Measurements from ENCODE around the gene CRLF1.

CRLF1 gene

DNA sequence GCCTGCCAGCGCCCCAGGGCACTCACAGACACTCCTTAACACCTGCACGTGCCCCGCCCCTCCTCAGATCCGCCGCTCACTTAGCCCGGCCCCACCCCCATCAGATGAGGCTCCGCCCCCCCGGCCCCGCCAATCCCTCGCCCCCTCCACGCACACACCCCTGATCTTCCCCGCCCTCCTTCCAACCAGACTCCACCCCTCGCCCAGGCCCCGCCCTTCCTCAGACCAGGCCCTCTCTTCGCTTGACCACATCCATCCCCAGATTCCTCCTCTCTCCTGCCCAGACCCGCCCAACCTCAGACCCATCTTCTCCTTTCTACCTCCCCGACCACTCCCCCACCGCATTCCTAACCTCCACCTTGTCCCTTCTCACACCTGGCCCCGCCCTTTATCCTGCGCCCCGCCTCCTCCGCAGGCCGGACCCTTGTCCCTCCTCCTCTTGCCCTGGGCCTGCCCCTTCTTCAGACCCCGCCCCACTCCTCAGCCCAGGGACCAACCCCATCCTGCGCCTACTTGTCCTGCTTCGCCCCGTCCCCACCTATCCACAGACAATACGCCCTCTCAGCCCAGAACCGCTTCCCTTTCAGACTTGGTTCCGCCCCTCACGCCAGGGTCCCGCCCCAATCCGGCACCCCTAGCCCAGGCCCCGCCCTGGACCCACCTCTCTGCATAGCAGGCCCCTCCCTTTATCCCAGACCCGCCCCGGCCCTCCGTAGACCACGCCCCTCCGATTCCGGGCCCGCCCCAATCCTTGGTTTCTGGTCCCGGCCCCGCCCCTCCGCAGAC, 29.8 kb upstream of the CRLF1 start:
- peak; percentile 94 for DNase-seq (ENCODE audit: low spot score)

DNA sequence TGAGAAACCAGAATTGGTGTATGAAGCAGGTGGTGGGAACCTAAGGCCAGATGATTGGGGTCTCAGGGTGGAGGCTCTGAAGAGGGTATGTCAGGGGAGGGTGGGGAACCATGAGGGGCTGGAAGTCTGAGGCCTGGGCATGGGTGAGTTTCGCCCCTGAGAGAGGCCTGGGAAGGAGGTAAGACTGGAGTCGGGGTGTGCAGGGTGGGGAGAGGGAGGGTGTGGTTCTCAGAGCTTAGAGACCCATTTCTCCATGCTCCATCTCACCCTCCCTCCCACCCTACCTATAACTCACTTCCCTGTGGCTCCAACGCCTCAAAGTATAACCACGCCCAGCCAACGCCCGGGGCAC, 29.2 kb upstream of the CRLF1 start:
- DNase-seq (ENCODE audit: low spot score): no peak

DNA sequence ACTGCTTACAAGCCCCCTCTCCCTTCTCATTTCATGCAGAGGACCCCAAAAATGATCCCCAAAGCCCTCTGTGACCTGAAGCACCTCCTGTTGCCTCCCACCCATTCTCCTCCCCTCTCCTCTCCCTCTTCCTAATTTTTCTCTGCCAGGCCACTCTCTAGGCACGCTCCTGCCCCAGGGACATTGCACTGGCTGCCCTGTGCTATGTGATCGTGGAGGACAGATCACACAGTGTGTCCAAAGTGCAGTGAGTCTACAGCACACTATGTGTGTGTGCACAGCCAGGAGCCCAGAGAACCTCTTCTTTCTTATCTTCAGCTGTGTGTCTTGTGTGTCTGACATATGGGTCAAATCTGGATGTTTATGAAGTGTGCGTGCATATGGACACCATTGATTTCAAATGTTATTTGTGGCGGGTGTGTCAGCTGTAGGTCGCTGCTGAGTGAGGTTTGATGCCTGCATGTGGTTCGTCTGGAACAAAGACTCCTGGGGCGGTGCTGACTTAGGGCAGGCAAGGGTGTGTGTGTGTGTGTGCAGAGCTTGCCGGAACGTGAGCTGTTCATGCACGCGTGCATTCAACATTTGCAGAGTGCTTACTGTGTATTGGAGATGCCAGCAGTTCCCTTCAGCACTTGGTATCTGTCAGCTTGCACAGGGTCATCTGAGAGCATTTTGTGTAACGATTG, 28.2 kb upstream of the CRLF1 start:
- no peak for DNase-seq (ENCODE audit: low spot score)

DNA sequence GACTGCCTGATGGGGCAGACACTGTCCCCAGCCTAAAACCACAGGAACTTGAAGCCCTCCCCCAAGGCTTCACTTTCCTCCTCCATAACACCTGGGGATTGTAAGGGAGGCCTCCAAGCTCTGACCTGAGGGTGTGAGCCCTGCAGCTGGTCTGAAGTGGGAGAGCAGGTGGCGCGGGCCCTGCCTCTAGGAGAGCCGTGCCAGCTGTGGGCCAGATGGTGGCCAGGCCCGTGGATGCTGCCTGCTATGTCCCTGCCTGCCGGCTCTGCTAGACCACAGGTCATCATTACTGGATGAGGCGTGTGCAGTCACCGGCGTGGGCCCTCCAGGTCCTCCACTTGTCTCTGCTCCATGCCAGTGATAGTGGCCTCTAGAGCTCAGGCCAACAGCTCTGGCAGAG, 26.7 kb upstream of the CRLF1 start:
- no peak for DNase-seq (ENCODE audit: low spot score)

DNA sequence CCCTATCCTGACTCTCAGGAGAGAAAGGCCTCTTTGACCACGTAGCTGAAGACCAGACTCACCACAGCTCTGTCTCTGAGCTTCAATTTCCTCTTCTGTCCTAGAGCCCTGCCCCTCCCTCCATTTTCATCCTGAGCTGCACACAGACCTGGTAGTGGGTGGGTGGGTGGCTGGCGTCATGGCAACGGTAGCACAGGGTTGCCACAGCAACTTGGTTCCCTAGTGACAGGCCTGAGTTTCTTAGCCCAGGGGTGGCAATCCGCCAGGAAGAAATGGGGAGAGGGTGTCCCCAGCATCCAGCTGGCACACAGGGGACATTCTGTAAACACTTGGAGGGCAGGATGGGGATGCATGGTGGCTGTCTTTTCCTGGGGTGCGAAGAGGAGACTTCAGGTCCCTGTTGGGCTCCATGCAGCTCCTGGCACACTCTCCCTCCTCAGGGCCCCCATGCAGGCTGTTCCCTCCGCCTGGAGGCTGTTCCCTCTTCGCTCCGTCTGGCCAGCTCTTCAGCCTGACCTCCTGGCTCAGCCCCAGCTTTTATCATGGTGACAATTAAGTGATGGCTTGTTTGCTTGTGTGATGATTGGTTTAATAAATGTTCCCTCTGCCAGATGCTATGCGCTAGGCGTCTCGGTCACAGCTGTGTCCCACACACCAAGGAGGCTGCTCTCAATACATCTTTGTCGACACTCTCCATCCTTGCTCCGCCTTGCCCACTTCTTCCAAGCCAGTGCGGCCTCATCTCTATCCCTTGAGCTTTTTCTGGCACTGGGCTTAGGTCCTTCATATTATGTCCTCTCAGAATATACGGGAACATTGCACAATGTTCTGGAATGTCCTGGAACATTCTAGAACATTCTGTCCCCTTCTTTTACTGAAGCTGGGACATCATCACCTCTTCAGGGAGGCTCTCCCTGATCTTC, 22.8 kb upstream of the CRLF1 start:
- DNase-seq (ENCODE audit: low spot score): no peak

DNA sequence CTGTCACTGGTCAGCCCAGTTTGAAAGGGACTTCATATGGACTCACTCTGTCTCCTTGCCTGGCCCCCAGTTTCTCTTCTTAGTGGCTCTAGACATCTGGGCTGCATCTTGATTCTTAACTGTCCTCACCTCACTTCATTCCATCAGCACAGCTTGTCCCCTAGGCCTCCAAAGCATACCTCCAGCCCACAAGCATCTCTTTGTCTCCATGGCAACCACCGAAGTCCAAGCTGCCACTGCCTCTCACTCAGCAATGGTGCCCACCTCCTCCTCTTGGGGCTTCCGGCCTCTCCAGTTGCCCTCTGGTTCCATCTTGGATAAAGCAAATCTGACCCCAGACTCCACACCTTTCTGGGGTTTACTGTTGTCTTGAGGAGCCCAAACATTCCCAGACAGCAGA, 20.3 kb upstream of the CRLF1 start:
- DNase-seq (ENCODE audit: low spot score): no peak

DNA sequence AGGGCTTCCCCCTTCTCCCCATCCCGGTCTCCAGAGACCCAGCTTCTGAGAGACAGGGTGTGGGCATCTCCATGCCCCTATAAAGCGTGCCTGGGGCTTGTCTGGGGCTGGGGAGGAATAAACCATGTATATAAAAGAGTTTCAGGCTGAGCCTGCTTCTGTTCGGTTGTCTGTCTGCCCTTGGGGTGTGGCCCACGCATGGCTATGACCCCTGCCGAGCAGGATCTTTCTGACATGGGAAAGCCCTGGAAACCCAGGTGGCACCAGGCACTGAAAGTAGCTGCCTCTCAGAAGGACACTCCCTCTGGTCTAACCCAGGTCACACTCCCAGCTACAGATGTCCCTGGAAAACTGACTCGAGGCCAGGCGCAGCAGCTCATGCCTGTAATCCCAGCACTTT, 14.3 kb upstream of the CRLF1 start:
- DNase-seq (ENCODE audit: low spot score): no peak

DNA sequence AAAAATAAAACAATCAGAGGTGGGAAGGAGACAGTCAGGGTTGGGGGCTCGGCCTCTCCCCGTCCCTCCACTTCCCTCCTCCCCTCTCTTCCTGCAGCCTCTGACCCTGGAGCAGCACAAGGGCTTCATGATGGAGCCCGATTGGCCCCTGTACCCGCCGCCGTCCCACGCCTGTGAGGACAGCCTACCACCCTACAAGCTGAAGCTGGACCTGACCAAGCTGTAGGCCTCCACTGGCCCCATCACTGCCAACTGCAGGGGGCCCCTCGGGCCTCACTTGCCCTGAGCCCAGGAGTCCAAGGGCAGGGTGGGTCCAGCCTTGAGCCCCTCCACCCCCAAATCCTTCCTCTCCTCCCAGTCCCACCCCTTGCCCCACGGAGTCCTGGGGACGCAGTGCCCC, 13.7 kb upstream of the CRLF1 start:
- no peak for DNase-seq (ENCODE audit: low spot score)

DNA sequence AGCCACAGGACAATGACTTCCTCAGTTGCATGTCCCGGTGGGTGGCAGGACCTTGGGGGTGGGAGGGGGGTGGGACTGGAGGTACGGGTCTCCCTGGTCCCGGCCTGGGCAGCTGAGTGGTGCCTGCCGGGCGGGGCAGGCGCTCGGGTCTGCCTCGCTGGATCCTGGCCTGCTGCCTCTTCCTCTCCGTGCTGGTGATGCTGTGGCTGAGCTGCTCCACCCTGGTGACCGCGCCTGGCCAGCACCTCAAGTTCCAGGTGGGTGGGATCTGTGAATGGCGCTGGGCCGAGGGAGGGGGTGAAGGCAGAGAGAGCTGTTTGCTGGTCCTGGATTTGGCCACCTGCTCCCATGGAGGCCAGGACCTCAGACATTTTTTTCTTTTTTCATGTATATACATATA, 11.6 kb upstream of the CRLF1 start:
- no peak for DNase-seq (ENCODE audit: low spot score)

DNA sequence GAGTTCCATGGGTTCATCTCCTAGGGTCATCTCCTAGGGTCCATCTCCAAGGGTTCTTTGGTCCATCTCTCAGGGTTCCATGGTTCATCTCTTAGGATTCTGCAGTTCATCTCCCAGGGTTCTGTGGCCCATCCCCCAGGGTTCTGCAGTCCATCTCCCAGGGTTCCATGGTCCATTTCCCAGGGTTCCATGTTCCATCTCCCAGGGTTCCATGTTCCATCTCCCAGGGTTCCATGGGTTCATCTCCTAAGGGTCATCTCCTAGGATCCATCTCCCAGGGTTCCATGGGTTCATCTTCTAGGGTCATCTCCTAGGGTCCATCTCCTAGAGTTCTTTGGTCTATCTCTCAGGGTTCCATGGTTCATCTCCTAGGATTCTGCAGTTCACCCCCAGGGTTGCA, 11.0 kb upstream of the CRLF1 start:
- no peak for DNase-seq (ENCODE audit: low spot score)

DNA sequence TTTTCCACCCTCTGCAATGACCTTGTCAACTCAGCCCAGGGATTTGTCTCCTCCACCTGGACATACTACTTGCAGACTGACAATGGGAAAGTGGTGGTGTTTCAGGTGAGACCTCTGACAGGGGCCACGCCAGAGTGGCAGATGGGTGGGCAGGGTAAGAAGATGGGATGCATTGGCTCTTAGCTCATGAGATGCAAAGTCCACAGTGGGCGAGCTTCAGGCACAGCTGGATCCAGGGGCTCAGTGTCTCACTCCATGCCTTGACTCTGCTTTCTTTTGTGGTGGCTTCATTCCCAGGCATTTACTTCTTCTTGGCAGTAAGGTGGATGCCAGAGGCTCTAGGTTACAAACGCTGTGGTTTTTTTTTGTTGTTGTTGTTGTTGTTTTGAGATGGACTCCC, 9.4 kb upstream of the CRLF1 start:
- DNase-seq (ENCODE audit: low spot score): no peak

DNA sequence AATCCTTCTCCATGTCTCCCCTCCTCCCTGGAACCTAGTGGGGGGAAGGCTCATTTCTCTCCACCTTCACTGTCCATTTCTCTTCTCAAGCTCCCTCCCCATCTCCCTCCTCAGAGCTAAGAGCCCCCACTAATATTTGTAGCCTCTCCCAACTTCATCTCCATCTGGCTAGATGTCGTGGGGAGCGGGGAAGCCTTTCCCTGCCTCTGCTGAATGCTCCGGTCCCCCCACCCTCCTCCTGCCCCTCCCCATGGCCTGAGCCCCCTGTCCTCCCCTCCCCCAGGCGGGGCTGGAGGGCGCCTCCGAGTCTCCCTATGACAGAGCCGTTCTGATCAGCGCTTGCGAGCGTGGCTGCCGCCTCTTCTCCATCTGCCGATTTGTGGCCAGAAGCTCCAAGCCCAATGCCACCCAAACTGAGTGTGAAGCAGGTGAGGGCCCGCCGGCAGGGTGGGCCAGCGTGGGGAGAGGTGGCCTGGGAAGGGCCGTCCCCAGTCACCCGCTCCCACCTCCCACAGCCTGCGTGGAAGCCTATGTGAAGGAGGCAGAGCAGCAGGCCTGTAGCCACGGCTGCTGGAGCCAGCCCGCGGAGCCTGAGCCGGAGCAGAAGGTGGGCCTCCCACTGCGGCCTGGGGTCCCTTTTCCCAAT, 7.1 kb upstream of the CRLF1 start:
- DNase-seq (ENCODE audit: low spot score): no peak

DNA sequence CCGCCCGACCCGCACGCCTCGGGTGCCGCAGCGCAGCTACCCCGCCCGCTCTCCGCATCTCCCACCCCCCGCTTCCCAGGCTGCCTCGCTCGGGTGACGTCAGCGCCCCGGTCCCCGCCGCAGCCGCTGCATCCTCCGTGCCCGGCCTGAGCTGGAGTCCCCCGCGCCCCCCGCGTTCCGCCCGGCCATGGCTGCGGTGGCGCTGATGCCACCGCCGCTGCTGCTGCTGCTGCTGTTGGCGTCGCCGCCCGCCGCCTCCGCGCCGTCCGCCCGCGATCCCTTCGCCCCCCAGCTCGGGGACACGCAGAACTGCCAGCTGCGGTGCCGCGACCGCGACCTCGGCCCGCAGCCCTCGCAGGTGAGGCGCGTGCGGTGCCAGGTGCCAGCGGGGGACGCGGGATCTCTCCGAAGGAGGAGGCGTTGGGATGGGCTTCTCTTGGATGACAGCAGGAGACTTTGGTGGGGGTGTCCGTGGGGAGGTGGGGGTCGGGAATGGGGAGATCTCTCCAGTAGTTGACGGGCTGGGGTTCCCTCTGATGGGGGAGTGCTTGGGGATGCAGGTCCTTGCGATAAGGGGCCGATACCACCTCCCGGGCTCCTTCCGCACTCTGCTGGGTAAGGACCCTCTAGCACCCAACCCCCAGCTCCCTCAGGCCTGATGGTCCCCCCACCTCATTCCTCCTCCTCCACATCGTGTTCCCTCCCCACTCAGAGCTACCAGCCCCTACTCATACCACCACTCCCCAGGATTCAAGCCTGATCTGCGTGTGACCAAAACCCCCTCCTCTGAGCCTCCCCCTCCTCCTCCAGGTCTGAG, 6.4 kb upstream of the CRLF1 start, which contains the start of gene TMEM59L:
Gene TMEM59L, plus strand, starts transcription at position 99 of the 817 bp plus-strand sequence. Its CDS starts 89 bp downstream, at position 188.
- no peak for DNase-seq (ENCODE audit: low spot score)

DNA sequence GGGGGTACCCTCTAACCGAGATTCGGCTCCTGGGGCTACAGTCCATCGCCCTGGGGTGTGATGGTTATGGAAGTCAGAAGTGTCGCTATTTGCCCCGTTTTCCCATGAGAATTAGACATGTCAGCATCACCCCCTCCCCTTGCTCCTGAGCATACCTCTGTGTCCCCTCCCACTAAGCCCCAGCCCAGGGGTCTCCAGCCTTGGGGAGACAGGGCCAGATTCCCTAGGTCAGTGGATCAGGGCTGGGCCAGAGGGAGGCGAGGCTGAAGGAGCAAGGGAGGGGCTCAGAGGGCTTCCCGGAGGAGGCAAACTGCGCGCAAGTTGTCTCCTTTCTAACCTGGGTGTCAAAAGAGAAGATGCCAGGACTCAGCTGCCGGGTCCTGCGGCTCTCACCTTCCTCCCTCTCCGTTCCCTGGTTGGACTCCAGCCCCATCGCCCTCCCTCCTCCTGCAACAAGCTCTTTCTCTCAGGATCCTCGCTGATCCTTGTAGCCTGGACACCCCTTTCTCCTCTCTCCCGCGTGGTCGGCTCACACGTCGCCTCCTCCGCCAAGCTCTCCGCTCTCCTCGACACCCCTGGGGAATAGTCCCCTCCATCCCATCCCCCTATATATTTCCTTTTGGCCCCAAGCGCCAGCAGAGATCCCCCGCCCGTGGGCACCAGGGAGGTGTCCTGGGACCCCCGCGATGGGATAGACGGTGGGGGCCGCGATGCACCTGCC, 5.6 kb upstream of the CRLF1 start:
- no peak for DNase-seq (ENCODE audit: low spot score)

DNA sequence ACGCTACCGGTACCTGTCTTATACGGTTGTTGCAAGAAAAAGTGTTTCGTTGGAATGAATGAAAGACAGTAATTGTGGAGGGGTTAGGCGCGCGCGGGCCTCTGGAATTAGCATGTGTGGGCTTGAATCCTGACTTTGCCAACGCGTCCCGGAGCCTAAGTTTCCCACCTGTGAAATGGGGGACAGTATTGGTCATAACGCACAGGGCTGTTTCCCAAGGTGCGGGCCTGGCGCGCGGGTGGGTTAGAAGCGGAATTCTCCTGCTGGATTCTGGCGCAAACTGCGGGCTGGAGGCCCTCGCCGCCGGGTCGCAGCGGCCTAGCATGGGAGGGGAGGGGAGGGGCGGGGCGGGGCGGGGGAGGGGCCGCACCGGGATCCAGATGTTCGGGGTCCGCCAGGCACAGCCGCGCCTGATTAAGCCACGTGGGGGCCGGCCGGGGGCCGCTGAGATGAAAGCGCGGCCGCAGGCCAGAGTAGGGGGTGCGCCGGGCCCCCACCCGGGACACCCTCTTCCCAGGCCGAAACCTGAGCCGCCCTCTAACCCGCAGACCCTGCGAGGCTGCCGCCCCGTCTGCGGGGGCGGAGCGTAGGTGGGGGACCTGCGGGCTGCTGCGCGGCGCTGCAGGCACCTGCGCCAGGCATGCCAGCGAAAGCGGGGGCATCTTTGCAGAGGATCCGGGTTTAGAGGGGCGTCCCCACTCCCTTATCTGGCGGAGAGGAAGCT, 4.9 kb upstream of the CRLF1 start:
- DNase-seq (ENCODE audit: low spot score): no peak

DNA sequence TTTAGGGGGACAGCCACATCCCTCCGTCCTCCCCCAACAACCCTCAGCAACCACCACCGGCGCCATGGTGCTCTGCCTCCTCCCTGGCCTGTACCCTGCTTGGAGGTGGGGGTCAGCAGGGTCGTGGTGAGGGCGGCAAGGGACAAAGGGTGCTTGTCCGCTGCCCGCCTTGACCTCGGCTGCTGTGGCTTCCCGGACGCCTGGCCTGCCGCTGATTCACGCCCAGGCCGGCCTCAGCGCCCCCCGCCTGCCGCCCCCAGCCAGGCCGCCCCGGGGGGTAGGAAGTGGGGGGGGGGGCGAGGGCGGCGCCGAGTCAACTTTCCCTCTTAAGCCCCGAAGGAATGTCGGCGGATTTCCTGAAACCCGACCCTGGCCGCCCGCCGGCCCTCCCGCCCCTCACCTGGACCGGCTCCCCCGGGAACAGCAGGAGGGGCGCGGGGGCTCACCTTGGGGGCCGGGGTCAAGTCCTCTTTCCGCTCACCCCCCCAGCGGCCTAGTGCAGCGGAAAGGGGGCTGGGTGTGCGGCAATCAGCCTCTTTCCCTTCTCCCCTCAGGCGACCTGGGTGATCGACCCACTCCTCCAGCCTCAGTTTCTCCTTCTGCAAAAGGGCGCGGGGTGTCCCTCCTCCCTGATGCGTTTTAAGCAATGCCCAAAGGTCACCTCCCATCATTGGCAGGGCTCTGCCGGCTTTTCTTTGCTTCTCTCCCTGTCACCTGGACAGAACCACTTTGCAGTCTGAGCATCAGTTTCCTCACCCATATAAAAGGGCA, 4.1 kb upstream of the CRLF1 start:
- DNase-seq (ENCODE audit: low spot score): no peak

DNA sequence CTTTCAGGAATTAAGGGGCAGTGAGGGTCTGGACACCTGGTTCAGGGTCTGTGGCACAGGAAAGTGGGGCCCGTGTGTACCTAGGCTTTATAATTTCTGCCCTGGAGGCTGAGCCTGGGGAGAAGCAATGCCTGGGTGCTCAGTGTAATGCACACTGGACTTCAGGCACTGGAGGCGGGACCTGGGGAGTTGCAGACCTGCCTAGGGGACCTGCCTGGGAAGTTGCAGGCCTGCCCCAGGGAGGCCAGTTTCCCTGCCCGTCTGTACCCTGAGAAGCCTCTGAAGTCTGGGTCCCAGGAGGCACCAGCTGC, 3.6 kb upstream of the CRLF1 start:
- DNase-seq (ENCODE audit: low spot score): no peak

DNA sequence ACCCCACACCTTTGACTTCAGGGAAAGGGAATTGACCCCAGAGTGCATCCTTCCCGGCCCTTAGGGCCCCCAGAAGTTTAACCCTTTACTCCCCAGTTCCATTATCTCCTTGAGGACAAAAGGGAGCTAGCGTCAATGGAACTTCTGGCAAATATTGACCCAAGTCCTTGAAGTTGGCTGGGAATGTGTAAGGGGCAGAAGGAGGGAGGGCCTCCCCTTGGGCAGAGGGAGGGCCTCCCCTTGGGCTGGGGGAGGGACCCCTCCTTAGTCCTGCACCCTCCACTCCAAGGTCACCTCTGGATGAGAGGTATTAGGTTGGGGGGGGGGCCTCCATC, 3.1 kb upstream of the CRLF1 start:
- no peak for DNase-seq (ENCODE audit: low spot score)
